GM23338 (cell line): ENCODE results near the gene HBD. TPM values are rescaled to one million over a fixed set of nuclear protein-coding genes. Genes with fewer than 3 reads are reported as not detected.

Experiments
- ATAC-seq: fragments of 200-7000 bp; cut with Tn5 transposase; 3 replicates; pipeline ENCODE4 v1.9.1; 2020
- DNase-seq: peaks from one replicate; pipeline ENCODE4 v3.0.0-alpha.2; 2015; ENCODE audit warnings: low spot score
- H2AFZ ChIP-seq: fragments of 200-600 bp; sonication (generic); 2 replicates; pipeline ENCODE4 v1.8.0; 2016; ENCODE audit warnings: antibody characterized with exemption, mild to moderate bottlenecking, moderate library complexity
- H3F3A ChIP-seq: fragments of 200-600 bp; sonication (generic); replicated peaks from 2 replicates; pipeline ENCODE4 v1.8.0; 2017; ENCODE audit warnings: antibody characterized with exemption, mixed run types, low read depth
- H3K27ac ChIP-seq: fragments of 200-600 bp; sonication (generic); 2 replicates; pipeline ENCODE4 v1.6.1; 2016; ENCODE audit warnings: low read depth
- H3K27me3 ChIP-seq: fragments of 200-600 bp; sonication (generic); 2 replicates; pipeline ENCODE4 v1.8.0; 2016; ENCODE audit warnings: mild to moderate bottlenecking, mixed run types, moderate library complexity; ENCODE audit not compliant: insufficient read depth
- H3K36me3 ChIP-seq: fragments of 200-600 bp; sonication (generic); 2 replicates; pipeline ENCODE4 v1.8.0; 2016; ENCODE audit warnings: mild to moderate bottlenecking; ENCODE audit not compliant: insufficient read depth
- H3K4me1 ChIP-seq: fragments of 200-600 bp; sonication (generic); 2 replicates; pipeline ENCODE4 v1.8.0; 2016; ENCODE audit warnings: mild to moderate bottlenecking, moderate library complexity; ENCODE audit not compliant: insufficient read depth
- H3K4me2 ChIP-seq: fragments of 200-600 bp; sonication (generic); 2 replicates; pipeline ENCODE4 v1.7.1; 2017; ENCODE audit warnings: mixed run types
- H3K4me3 ChIP-seq: fragments of 200-600 bp; sonication (generic); 2 replicates; pipeline ENCODE4 v1.6.1; 2016; ENCODE audit warnings: mixed run types
- H3K79me2 ChIP-seq: fragments of 200-600 bp; sonication (generic); replicated peaks from 2 replicates; pipeline ENCODE4 v1.8.0; 2017; ENCODE audit warnings: mild to moderate bottlenecking; ENCODE audit not compliant: insufficient read depth
- H3K9me2 ChIP-seq: fragments of 200-600 bp; sonication (generic); 2 replicates; pipeline ENCODE4 v1.8.0; 2017; ENCODE audit not compliant: insufficient read depth
- H4K20me1 ChIP-seq: fragments of 200-600 bp; sonication (generic); replicated peaks from 2 replicates; pipeline ENCODE4 v1.8.0; 2017; ENCODE audit warnings: mild to moderate bottlenecking; ENCODE audit not compliant: insufficient read depth
- H3K27ac Mint-ChIP-seq: 2 replicates; pipeline ENCODE4 v1.8.0; 2020; ENCODE audit warnings: inconsistent platforms, mild to moderate bottlenecking, moderate library complexity, mixed read lengths
- H3K27me3 Mint-ChIP-seq: 3 replicates; pipeline ENCODE4 v1.8.0; 2022; ENCODE audit warnings: low read depth, mild to moderate bottlenecking, moderate library complexity, mixed read lengths, inconsistent platforms; ENCODE audit not compliant: insufficient read depth, poor library complexity
- H3K36me3 Mint-ChIP-seq: 3 replicates; pipeline ENCODE4 v1.8.0; 2021; ENCODE audit warnings: low read depth, mild to moderate bottlenecking, inconsistent platforms, moderate library complexity, mixed read lengths
- H3K4me1 Mint-ChIP-seq: 3 replicates; pipeline ENCODE4 v1.8.0; 2020; ENCODE audit warnings: mild to moderate bottlenecking, inconsistent platforms, mixed read lengths
- H3K4me3 Mint-ChIP-seq: 3 replicates; pipeline ENCODE4 v1.8.0; 2021; ENCODE audit warnings: moderate library complexity, mild to moderate bottlenecking, inconsistent platforms, mixed read lengths
- H3K9me3 Mint-ChIP-seq: 3 replicates; pipeline ENCODE4 v1.8.0; 2020; ENCODE audit warnings: moderate library complexity, mild to moderate bottlenecking, inconsistent platforms, mixed read lengths
- CREB1 ChIP-seq: fragments of 250-450 bp; sonication (Bioruptor Pico); IDR thresholded peaks from 2 replicates; pipeline ENCODE4 v1.5.0; 2020; ENCODE audit warnings: low read depth, mild to moderate bottlenecking, moderate library complexity
- EZH2 ChIP-seq: fragments of 200-600 bp; sonication (generic); IDR thresholded peaks from one replicate; pipeline ENCODE4 v1.8.0; 2017; ENCODE audit warnings: antibody characterized with exemption, mild to moderate bottlenecking, low read depth; ENCODE audit not compliant: unreplicated experiment
- EZH2phosphoT487 ChIP-seq: fragments of 200-600 bp; sonication (generic); IDR thresholded peaks from one replicate; pipeline ENCODE4 v1.8.1; 2018; ENCODE audit warnings: antibody characterized with exemption; ENCODE audit not compliant: unreplicated experiment
- JUNB ChIP-seq: IDR thresholded peaks from one replicate; pipeline ENCODE4 v1.6.1; 2016; ENCODE audit warnings: antibody characterized with exemption; ENCODE audit not compliant: unreplicated experiment
- NANOG ChIP-seq: IDR thresholded peaks from 2 replicates; pipeline ENCODE4 v1.6.1; 2016; ENCODE audit warnings: antibody characterized with exemption, borderline replicate concordance
- POLR2AphosphoS5 ChIP-seq: IDR thresholded peaks from 2 replicates; pipeline ENCODE4 v1.6.1; 2016; ENCODE audit warnings: antibody characterized with exemption, low read depth
- STAT1 ChIP-seq: IDR thresholded peaks from one replicate; pipeline ENCODE4 v1.6.1; 2016; ENCODE audit warnings: antibody characterized with exemption; ENCODE audit not compliant: unreplicated experiment
- ZNF114 ChIP-seq: fragments of 250-450 bp; sonication (Bioruptor Pico); IDR thresholded peaks from 2 replicates; pipeline ENCODE4 v1.5.0; 2020; ENCODE audit warnings: mild to moderate bottlenecking, moderate library complexity
- ZNF331 ChIP-seq: fragments of 250-450 bp; sonication (Bioruptor Pico); IDR thresholded peaks from 2 replicates; pipeline ENCODE4 v1.5.0; 2020; ENCODE audit warnings: low read depth, mild to moderate bottlenecking, moderate library complexity
- ZNF462 ChIP-seq: fragments of 250-450 bp; sonication (Bioruptor Pico); IDR thresholded peaks from 2 replicates; pipeline ENCODE4 v1.5.0; 2020; ENCODE audit warnings: mild to moderate bottlenecking, moderate library complexity
- polyA plus RNA-seq: library from polyadenylated mRNA; unstranded; fragments of >200 nt; fragmentation: Nextera tagmentation; extraction: Ambion mirVana; gene quantifications from 2 replicates; pipeline ENCODE4 v1.2.1, GENCODE V29; 2016
- total RNA-seq: library from RNA; depleted of rRNA; stranded (reverse); fragments of >200 nt; shearing (Covaris generic); gene quantifications from 2 replicates; pipeline ENCODE4 v1.2.3, GENCODE V29; 2014
- TF ChIP-seq, protein P1 (sequence below): IDR thresholded peaks from 2 replicates; pipeline ENCODE4 v1.6.1; 2016; ENCODE audit warnings: antibody characterized with exemption
- TF ChIP-seq, protein P2 (sequence below): IDR thresholded peaks from one replicate; pipeline ENCODE4 v1.6.1; 2018; ENCODE audit warnings: antibody characterized with exemption; ENCODE audit not compliant: unreplicated experiment
- TF ChIP-seq, protein P3 (sequence below), 2 experiments: fragments of 200-600 bp in 1 of 2; sonication (generic) in 1 of 2; conservative IDR thresholded peaks; 2 replicates each; pipeline versions ENCODE4 v1.5.1 to v1.6.1; 2016 to 2017; ENCODE audit warnings: antibody characterized with exemption in 2 of 2, low read depth in 2 of 2, mild to moderate bottlenecking in 2 of 2, moderate library complexity in 1 of 2

Gene HBD
- total and polyA plus RNA-seq, 2 experiments from 2014 or later, result not detected

GRCh38 chr11:5246772-5247471, 12.6 kb upstream of the HBD start:
- DNase-seq (no peak), ATAC-seq (no peak)
- peaks cover 11% of the 10 kb centered on the region for H3K27me3 Mint-ChIP-seq
- H3K27ac Mint-ChIP-seq, result no peak overlapping the region
- Histone ChIP-seq H3K79me2 (no peaks in the 10 kb centered on the region), H3K4me3 (no peak overlapping the region), H2AFZ (peak overlapping the region; percentile 3; the same call in 1 of the 2 replicates), H3K4me2 (no peak overlapping the region), H3F3A (no peaks in the 10 kb centered on the region), H3K27me3 (no peaks in the 10 kb centered on the region), H3K27ac (no peak overlapping the region), H3K9me2 (0 out of 2 replicates have a peak, but pooled peaks cover 2% of the 10 kb centered on the region), H4K20me1 (no peaks in the 10 kb centered on the region), H3K4me1 (no peaks in the 10 kb centered on the region), H3K36me3 (no peaks in the 10 kb centered on the region)
- TF ChIP-seq, protein P1, sequence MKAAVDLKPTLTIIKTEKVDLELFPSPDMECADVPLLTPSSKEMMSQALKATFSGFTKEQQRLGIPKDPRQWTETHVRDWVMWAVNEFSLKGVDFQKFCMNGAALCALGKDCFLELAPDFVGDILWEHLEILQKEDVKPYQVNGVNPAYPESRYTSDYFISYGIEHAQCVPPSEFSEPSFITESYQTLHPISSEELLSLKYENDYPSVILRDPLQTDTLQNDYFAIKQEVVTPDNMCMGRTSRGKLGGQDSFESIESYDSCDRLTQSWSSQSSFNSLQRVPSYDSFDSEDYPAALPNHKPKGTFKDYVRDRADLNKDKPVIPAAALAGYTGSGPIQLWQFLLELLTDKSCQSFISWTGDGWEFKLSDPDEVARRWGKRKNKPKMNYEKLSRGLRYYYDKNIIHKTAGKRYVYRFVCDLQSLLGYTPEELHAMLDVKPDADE, result no peak
- TF ChIP-seq POLR2AphosphoS5 (no peak), JUNB (no peak), NANOG (no peak), EZH2 (no peak), CREB1 (CRISPR knock-in tag) (no peak), EZH2phosphoT487 (no peak), ZNF331 (CRISPR knock-in tag) (no peak), ZNF462 (CRISPR knock-in tag) (no peak), STAT1 (no peak), ZNF114 (CRISPR knock-in tag) (no peak)
- TF ChIP-seq, protein P2, sequence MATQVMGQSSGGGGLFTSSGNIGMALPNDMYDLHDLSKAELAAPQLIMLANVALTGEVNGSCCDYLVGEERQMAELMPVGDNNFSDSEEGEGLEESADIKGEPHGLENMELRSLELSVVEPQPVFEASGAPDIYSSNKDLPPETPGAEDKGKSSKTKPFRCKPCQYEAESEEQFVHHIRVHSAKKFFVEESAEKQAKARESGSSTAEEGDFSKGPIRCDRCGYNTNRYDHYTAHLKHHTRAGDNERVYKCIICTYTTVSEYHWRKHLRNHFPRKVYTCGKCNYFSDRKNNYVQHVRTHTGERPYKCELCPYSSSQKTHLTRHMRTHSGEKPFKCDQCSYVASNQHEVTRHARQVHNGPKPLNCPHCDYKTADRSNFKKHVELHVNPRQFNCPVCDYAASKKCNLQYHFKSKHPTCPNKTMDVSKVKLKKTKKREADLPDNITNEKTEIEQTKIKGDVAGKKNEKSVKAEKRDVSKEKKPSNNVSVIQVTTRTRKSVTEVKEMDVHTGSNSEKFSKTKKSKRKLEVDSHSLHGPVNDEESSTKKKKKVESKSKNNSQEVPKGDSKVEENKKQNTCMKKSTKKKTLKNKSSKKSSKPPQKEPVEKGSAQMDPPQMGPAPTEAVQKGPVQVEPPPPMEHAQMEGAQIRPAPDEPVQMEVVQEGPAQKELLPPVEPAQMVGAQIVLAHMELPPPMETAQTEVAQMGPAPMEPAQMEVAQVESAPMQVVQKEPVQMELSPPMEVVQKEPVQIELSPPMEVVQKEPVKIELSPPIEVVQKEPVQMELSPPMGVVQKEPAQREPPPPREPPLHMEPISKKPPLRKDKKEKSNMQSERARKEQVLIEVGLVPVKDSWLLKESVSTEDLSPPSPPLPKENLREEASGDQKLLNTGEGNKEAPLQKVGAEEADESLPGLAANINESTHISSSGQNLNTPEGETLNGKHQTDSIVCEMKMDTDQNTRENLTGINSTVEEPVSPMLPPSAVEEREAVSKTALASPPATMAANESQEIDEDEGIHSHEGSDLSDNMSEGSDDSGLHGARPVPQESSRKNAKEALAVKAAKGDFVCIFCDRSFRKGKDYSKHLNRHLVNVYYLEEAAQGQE, result no peak
- TF ChIP-seq, protein P3, sequence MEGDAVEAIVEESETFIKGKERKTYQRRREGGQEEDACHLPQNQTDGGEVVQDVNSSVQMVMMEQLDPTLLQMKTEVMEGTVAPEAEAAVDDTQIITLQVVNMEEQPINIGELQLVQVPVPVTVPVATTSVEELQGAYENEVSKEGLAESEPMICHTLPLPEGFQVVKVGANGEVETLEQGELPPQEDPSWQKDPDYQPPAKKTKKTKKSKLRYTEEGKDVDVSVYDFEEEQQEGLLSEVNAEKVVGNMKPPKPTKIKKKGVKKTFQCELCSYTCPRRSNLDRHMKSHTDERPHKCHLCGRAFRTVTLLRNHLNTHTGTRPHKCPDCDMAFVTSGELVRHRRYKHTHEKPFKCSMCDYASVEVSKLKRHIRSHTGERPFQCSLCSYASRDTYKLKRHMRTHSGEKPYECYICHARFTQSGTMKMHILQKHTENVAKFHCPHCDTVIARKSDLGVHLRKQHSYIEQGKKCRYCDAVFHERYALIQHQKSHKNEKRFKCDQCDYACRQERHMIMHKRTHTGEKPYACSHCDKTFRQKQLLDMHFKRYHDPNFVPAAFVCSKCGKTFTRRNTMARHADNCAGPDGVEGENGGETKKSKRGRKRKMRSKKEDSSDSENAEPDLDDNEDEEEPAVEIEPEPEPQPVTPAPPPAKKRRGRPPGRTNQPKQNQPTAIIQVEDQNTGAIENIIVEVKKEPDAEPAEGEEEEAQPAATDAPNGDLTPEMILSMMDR (conservative IDR thresholded peaks at IDR 0.05; ENCODE audit: low read depth in 2 of 2), result no peak
- no peak overlapping the region for H3K4me3 Mint-ChIP-seq
- H3K9me3 Mint-ChIP-seq, result no peaks in the 10 kb centered on the region
- no peaks in the 10 kb centered on the region for H3K36me3 Mint-ChIP-seq
- no peaks in the 10 kb centered on the region for H3K4me1 Mint-ChIP-seq
